MM.1S (cell line): ENCODE measurements around the gene LRCH4.

Experiments used
- DNase-seq: peaks from one replicate; pipeline ENCODE4 v3.0.0-alpha.2; 2015
- H2AFZ ChIP-seq: fragments of 300-600 bp; sonication (generic); 2 replicates; pipeline ENCODE4 v1.6.0; 2016; ENCODE audit warnings: antibody characterized with exemption, low read length
- H3F3A ChIP-seq: fragments of 300-600 bp; sonication (generic); 2 replicates; pipeline ENCODE4 v1.6.1; 2016; ENCODE audit warnings: mild to moderate bottlenecking, antibody characterized with exemption, low read length, moderate library complexity, mixed read lengths; ENCODE audit not compliant: insufficient read depth
- H3K27ac ChIP-seq: fragments of 300-600 bp; sonication (generic); 2 replicates; pipeline ENCODE4 v1.5.1; 2016; ENCODE audit warnings: mild to moderate bottlenecking, low read length
- H3K27me3 ChIP-seq: fragments of 300-600 bp; sonication (generic); replicated peaks from 2 replicates; pipeline ENCODE4 v1.6.0; 2016; ENCODE audit warnings: low read length; ENCODE audit not compliant: insufficient read depth
- H3K36me3 ChIP-seq: fragments of 300-600 bp; sonication (generic); replicated peaks from 2 replicates; pipeline ENCODE4 v1.6.1; 2016; ENCODE audit warnings: mild to moderate bottlenecking, low read length, mixed read lengths; ENCODE audit not compliant: insufficient read depth
- H3K4me1 ChIP-seq: fragments of 300-600 bp; sonication (generic); 2 replicates; pipeline ENCODE4 v1.6.1; 2016; ENCODE audit warnings: low read length, mixed read lengths
- H3K4me2 ChIP-seq: fragments of 300-600 bp; sonication (generic); 2 replicates; pipeline ENCODE4 v1.6.0; 2016; ENCODE audit warnings: low read depth, low read length
- H3K4me3 ChIP-seq: fragments of 300-600 bp; sonication (generic); 2 replicates; pipeline ENCODE4 v1.5.1; 2016; ENCODE audit warnings: low read length, mixed read lengths
- H3K79me2 ChIP-seq: fragments of 300-600 bp; sonication (generic); 2 replicates; pipeline ENCODE4 v1.6.1; 2016; ENCODE audit warnings: mixed run types, low read length, mixed read lengths
- H3K9ac ChIP-seq: fragments of 300-600 bp; sonication (generic); 2 replicates; pipeline ENCODE4 v1.6.1; 2016; ENCODE audit warnings: low read length, mixed read lengths
- H3K9me2 ChIP-seq: fragments of 300-600 bp; sonication (generic); replicated peaks from 2 replicates; pipeline ENCODE4 v1.6.1; 2016; ENCODE audit warnings: mild to moderate bottlenecking, low read length, mixed read lengths; ENCODE audit not compliant: insufficient read depth
- H3K9me3 ChIP-seq: fragments of 300-600 bp; sonication (generic); replicated peaks from 2 replicates; pipeline ENCODE4 v1.6.1; 2016; ENCODE audit warnings: mild to moderate bottlenecking, low read length, mixed read lengths; ENCODE audit not compliant: insufficient read depth
- H4K20me1 ChIP-seq: fragments of 300-600 bp; sonication (generic); 2 replicates; pipeline ENCODE4 v1.6.1; 2016; ENCODE audit warnings: mild to moderate bottlenecking, low read length, moderate library complexity, mixed read lengths; ENCODE audit not compliant: insufficient read depth
- CTCF ChIP-seq: fragments of 300-600 bp; sonication (generic); IDR thresholded peaks from 2 replicates; pipeline ENCODE4 v1.5.1; 2016; ENCODE audit warnings: antibody characterized with exemption, low read length, mixed read lengths
- EZH2 ChIP-seq: fragments of 300-600 bp; sonication (generic); optimal IDR thresholded peaks from 2 replicates; pipeline ENCODE3; 2017; ENCODE audit warnings: low read depth, mild to moderate bottlenecking, antibody characterized with exemption, low read length, mixed read lengths
- EZH2phosphoT487 ChIP-seq: fragments of 300-600 bp; sonication (generic); IDR thresholded peaks from 2 replicates; pipeline ENCODE4 v1.6.1; 2018; ENCODE audit warnings: antibody characterized with exemption, low read length

Gene LRCH4

GRCh38 chr7:100546926-100547800 lies 38.8 kb downstream of the LRCH4 start:
- Histone ChIP-seq H3K4me3 (no peak overlapping the region), H3K9me3 (no peaks in the 10 kb centered on the region), H3K27ac (no peak overlapping the region), H4K20me1 (no peaks in the 10 kb centered on the region), H3K4me2 (no peak overlapping the region), H2AFZ (no peak overlapping the region), H3K36me3 (no peaks in the 10 kb centered on the region), H3F3A (no peaks in the 10 kb centered on the region), H3K79me2 (no peaks in the 10 kb centered on the region), H3K4me1 (no peaks in the 10 kb centered on the region), H3K27me3 (no peaks in the 10 kb centered on the region), H3K9me2 (no peaks in the 10 kb centered on the region), H3K9ac (no peak overlapping the region)
- TF ChIP-seq EZH2phosphoT487 (no peak), CTCF (no peak), EZH2 (no peak)
- DNase-seq = no peak

- H3K27ac ChIP-seq = no peak overlapping the region
- H3K9ac ChIP-seq = no peak overlapping the region
- no peaks in the 10 kb centered on the region for H3K36me3 ChIP-seq
- H3K9me2 ChIP-seq = no peaks in the 10 kb centered on the region
- H4K20me1 ChIP-seq = no peaks in the 10 kb centered on the region
- no peak for DNase-seq
- no peak for TF ChIP-seq CTCF
- TF ChIP-seq EZH2 = no peak
- no peak for TF ChIP-seq EZH2phosphoT487
- no peak overlapping the region for H3K4me2 ChIP-seq
- H3K4me3 ChIP-seq = no peak overlapping the region
- no peak overlapping the region for H2AFZ ChIP-seq
- no peaks in the 10 kb centered on the region for H3K4me1 ChIP-seq
- H3F3A ChIP-seq = no peaks in the 10 kb centered on the region
- H3K79me2 ChIP-seq = no peaks in the 10 kb centered on the region
- no peaks in the 10 kb centered on the region for H3K27me3 ChIP-seq
- H3K9me3 ChIP-seq = no peaks in the 10 kb centered on the region
These were observed 39.6 kb downstream of the LRCH4 start for GRCh38 chr7:100546129-100546925.

GRCh38 chr7:100545360-100546128 lies 40.4 kb downstream of the LRCH4 start:
- Histone ChIP-seq H3K4me2 (no peak overlapping the region), H3K4me3 (no peak overlapping the region), H3K27me3 (no peaks in the 10 kb centered on the region), H4K20me1 (no peaks in the 10 kb centered on the region), H3K9ac (no peak overlapping the region), H3F3A (no peaks in the 10 kb centered on the region), H2AFZ (no peak overlapping the region), H3K4me1 (no peaks in the 10 kb centered on the region), H3K36me3 (no peaks in the 10 kb centered on the region), H3K79me2 (no peaks in the 10 kb centered on the region), H3K27ac (no peak overlapping the region), H3K9me3 (no peaks in the 10 kb centered on the region), H3K9me2 (no peaks in the 10 kb centered on the region)
- DNase-seq = no peak
- TF ChIP-seq EZH2 (no peak), CTCF (no peak), EZH2phosphoT487 (no peak)
